ENCODE measurements around the gene DCC. TPM values are rescaled to one million over a fixed set of nuclear protein-coding genes. Genes with fewer than 3 reads are reported as not detected.

Gene DCC
- total RNA-seq, 2 donors from 2014 or later, result 0.86 to 3.2 TPM

- intact Hi-C loops (cut with DNase I), result no loop called here
- DNase-seq (ENCODE audit: low spot score), result no peak
Observed at GRCh38 chr18:52403291-52404021, 63.5 kb downstream of the DCC start.

- DNase-seq (ENCODE audit: low spot score), result no peak
- intact Hi-C loops (cut with DNase I), result no loop called here
Observed at GRCh38 chr18:52408800-52409302, 68.9 kb downstream of the DCC start.

GRCh38 chr18:52409727-52410126 is 69.7 kb downstream of the DCC start:
- no peak for DNase-seq (ENCODE audit: low spot score)
- intact Hi-C loops (cut with DNase I), result no loop called here

GRCh38 chr18:52415131-52415530 is 75.1 kb downstream of the DCC start:
- intact Hi-C loops (cut with DNase I), result no loop called here
- no peak for DNase-seq (ENCODE audit: low spot score)

GRCh38 chr18:52422985-52423601 is 83.1 kb downstream of the DCC start:
- intact Hi-C loops (cut with DNase I), result no loop called here

GRCh38 chr18:52426041-52426440 is 86.0 kb downstream of the DCC start:
- intact Hi-C loops (cut with DNase I), result no loop called here
- DNase-seq (ENCODE audit: low spot score), result no peak

More at GRCh38 chr18:52422985-52423601, 83.1 kb downstream of the DCC start:
- DNase-seq (ENCODE audit: low spot score), result no peak

GRCh38 chr18:52426462-52426861 is 86.5 kb downstream of the DCC start:
- intact Hi-C loops (cut with DNase I), result no loop called here
- DNase-seq (ENCODE audit: low spot score), result no peak

- no peak for DNase-seq (ENCODE audit: low spot score)
- intact Hi-C loops (cut with DNase I), result no loop called here
Observed at GRCh38 chr18:52427521-52428175, 87.7 kb downstream of the DCC start.

GRCh38 chr18:52431683-52432082 is 91.7 kb downstream of the DCC start:
- intact Hi-C loops (cut with DNase I), result no loop called here
- DNase-seq (ENCODE audit: low spot score), result no peak

- DNase-seq (ENCODE audit: low spot score), result no peak
- intact Hi-C loops (cut with DNase I), result no loop called here
Observed at GRCh38 chr18:52433797-52434196, 93.8 kb downstream of the DCC start.

- DNase-seq (ENCODE audit: low spot score), result no peak
- intact Hi-C loops (cut with DNase I), result no loop called here
Observed at GRCh38 chr18:52435301-52435700, 95.3 kb downstream of the DCC start.

- intact Hi-C loops (cut with DNase I), result no loop called here
Observed at GRCh38 chr18:52437161-52437560, 97.2 kb downstream of the DCC start.

GRCh38 chr18:52439457-52439856 is 99.5 kb downstream of the DCC start:
- intact Hi-C loops (cut with DNase I), result no loop called here
- no peak for DNase-seq (ENCODE audit: low spot score)

More at GRCh38 chr18:52437161-52437560, 97.2 kb downstream of the DCC start:
- DNase-seq (ENCODE audit: low spot score), result no peak

- intact Hi-C loops (cut with DNase I), result no loop called here
- DNase-seq (ENCODE audit: low spot score), result no peak
Observed at GRCh38 chr18:52441794-52442193, 101.8 kb downstream of the DCC start.

- intact Hi-C loops (cut with DNase I), result no loop called here
- no peak for DNase-seq (ENCODE audit: low spot score)
Observed at GRCh38 chr18:52442686-52443085, 102.7 kb downstream of the DCC start.

- DNase-seq (ENCODE audit: low spot score), result no peak
- intact Hi-C loops (cut with DNase I), result no loop called here
Observed at GRCh38 chr18:52451256-52451655, 111.3 kb downstream of the DCC start.

GRCh38 chr18:52451851-52452250 is 111.9 kb downstream of the DCC start:
- DNase-seq (ENCODE audit: low spot score), result no peak
- intact Hi-C loops (cut with DNase I), result no loop called here

GRCh38 chr18:52452427-52452826 is 112.4 kb downstream of the DCC start:
- intact Hi-C loops (cut with DNase I), result no loop called here
- DNase-seq (ENCODE audit: low spot score), result no peak

GRCh38 chr18:52459890-52460289 is 119.9 kb downstream of the DCC start:
- intact Hi-C loops (cut with DNase I), result no loop called here
- no peak for DNase-seq (ENCODE audit: low spot score)

GRCh38 chr18:52462853-52463252 is 122.9 kb downstream of the DCC start:
- DNase-seq (ENCODE audit: low spot score), result no peak
- intact Hi-C loops (cut with DNase I), result no loop called here
